NCI-H2196 (cell line): Measurements from ENCODE around the gene PIP5K1B.
"Not testable (repeated sequence)": the region's sequence is repeated elsewhere in the genome, so short reads cannot be mapped to it uniquely, and the experiment has no call there.

ENCODE experiments used
- DNase-seq: peaks from one replicate; lab custom pipeline; 2025; ENCODE audit not compliant: unreplicated experiment; lab: John Stamatoyannopoulos, UW

Gene PIP5K1B

GRCh38 chr9:69049094-69049493 lies 344.1 kb downstream of the PIP5K1B start:
- no peak for DNase-seq

GRCh38 chr9:69050936-69051335 lies 345.9 kb downstream of the PIP5K1B start:
- DNase-seq: not testable (repeated sequence)

GRCh38 chr9:69054989-69055388 lies 349.9 kb downstream of the PIP5K1B start:
- no peak for DNase-seq

- DNase-seq: no peak
Measured at GRCh38 chr9:69056191-69056815, 351.3 kb downstream of the PIP5K1B start.

GRCh38 chr9:69058101-69058500 lies 353.1 kb downstream of the PIP5K1B start:
- no peak for DNase-seq
